H1 (cell line): Measurements from ENCODE around the gene RPS18. TPM values are rescaled to one million over a fixed set of nuclear protein-coding genes. Genes with fewer than 3 reads are reported as not detected.

ENCODE experiments used
- POU5F1 ChIP-seq: IDR thresholded peaks from 2 replicates; pipeline ENCODE4 v1.6.1; 2011; ENCODE audit warnings: low read depth, mild to moderate bottlenecking, low read length, moderate library complexity
- RBBP5 ChIP-seq: IDR thresholded peaks from 2 replicates; pipeline ENCODE4 v1.7.1; 2012; ENCODE audit warnings: low read depth, mild to moderate bottlenecking, inconsistent platforms, low read length, moderate library complexity, borderline replicate concordance
- SP2 ChIP-seq: IDR thresholded peaks from 2 replicates; pipeline ENCODE4 v1.6.1; 2012; ENCODE audit warnings: mild to moderate bottlenecking, low read length, inconsistent platforms
- TAF7 ChIP-seq: optimal IDR thresholded peaks from 2 replicates; pipeline ENCODE3; 2011; ENCODE audit warnings: low read depth, mild to moderate bottlenecking, inconsistent platforms, low read length, moderate library complexity, borderline replicate concordance
- polyA plus RNA-seq, 7 experiments: library from polyadenylated mRNA; depleted of rRNA in 3 of 7; stranded (reverse) in 5 of 7; unstranded in 2 of 7; fragments of >200 nt in 5 of 7; fragments of 200-250 nt in 2 of 7; gene quantifications; 1 replicate in 5 of 7; 2 replicates in 1 of 7; 4 replicates in 1 of 7; pipeline versions ENCODE4 v1.2.1 to v1.2.3, GENCODE V29; 2011 to 2013; ENCODE audit warnings: missing spikeins in 2 of 7, mixed read lengths in 2 of 7
- total RNA-seq: library from RNA; stranded (reverse); fragmentation: NEBNext Ultra II Directional; extraction: Animal tissue kit (Norgen Biotek cat#: 25700); gene quantifications from 2 replicates; pipeline ENCODE4 v1.2.1, GENCODE V29; 2021
- TF ChIP-seq, protein P1 (sequence below): IDR thresholded peaks from 2 replicates; pipeline ENCODE4 v1.6.1; 2012; ENCODE audit warnings: low read length, inconsistent platforms
- TF ChIP-seq, protein P2 (sequence below), 3 experiments: IDR thresholded peaks; 1 replicate in 2 of 3; 2 replicates in 1 of 3; pipeline versions ENCODE4 v1.5.1 to v1.6.1; 2011; ENCODE audit warnings: low read length in 3 of 3, mild to moderate bottlenecking in 3 of 3, inconsistent platforms in 2 of 3, low read depth in 1 of 3, moderate library complexity in 1 of 3; ENCODE audit not compliant: insufficient read depth in 1 of 3; ENCODE audit errors: control extremely low read depth in 1 of 3
- TF ChIP-seq, protein P3 (sequence below): fragments of 300-600 bp; sonication (generic); IDR thresholded peaks from 2 replicates; pipeline ENCODE4 v1.7.1; 2012; ENCODE audit warnings: low read length, moderate library complexity, mild to moderate bottlenecking, inconsistent platforms; ENCODE audit not compliant: insufficient replicate concordance

RPS18 gene
- total and polyA plus RNA-seq, 2 of the 8 experiments (the other 6 are each of a cell fraction or from before 2014, with no cell fraction given), result 2,796 to 7,099 TPM

DNA sequence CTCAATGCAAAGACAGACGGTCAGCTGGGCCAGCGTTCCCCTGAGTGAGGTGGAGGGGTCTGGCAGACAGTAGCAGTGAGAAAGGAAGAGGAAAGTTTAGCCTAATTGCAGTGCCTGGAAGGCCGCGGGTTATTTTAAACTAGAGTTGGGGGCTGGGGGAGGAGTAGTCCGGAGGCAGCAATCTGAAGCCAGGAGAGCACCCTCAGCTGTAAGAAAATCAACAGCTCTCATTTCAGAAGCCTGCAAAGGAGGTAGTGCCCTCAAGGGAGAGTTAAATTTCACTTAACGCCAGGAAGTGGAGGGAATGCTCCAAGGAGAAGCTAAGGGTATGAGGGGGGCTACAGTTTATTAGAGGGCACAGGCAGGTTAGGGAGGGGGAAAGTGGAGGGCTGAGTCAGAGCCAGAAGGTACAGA, 36.6 kb upstream of the RPS18 start (continued):
- TF ChIP-seq, protein P1, sequence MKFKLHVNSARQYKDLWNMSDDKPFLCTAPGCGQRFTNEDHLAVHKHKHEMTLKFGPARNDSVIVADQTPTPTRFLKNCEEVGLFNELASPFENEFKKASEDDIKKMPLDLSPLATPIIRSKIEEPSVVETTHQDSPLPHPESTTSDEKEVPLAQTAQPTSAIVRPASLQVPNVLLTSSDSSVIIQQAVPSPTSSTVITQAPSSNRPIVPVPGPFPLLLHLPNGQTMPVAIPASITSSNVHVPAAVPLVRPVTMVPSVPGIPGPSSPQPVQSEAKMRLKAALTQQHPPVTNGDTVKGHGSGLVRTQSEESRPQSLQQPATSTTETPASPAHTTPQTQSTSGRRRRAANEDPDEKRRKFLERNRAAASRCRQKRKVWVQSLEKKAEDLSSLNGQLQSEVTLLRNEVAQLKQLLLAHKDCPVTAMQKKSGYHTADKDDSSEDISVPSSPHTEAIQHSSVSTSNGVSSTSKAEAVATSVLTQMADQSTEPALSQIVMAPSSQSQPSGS, result no peak
- TF ChIP-seq TAF7 (no peak), RBBP5 (no peak), POU5F1 (no peak), SP2 (no peak)
- TF ChIP-seq, protein P2, sequence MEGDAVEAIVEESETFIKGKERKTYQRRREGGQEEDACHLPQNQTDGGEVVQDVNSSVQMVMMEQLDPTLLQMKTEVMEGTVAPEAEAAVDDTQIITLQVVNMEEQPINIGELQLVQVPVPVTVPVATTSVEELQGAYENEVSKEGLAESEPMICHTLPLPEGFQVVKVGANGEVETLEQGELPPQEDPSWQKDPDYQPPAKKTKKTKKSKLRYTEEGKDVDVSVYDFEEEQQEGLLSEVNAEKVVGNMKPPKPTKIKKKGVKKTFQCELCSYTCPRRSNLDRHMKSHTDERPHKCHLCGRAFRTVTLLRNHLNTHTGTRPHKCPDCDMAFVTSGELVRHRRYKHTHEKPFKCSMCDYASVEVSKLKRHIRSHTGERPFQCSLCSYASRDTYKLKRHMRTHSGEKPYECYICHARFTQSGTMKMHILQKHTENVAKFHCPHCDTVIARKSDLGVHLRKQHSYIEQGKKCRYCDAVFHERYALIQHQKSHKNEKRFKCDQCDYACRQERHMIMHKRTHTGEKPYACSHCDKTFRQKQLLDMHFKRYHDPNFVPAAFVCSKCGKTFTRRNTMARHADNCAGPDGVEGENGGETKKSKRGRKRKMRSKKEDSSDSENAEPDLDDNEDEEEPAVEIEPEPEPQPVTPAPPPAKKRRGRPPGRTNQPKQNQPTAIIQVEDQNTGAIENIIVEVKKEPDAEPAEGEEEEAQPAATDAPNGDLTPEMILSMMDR (IDR thresholded peaks at IDR 0.05; ENCODE audit: control extremely low read depth in 1 of 3, insufficient read depth in 1 of 3, low read depth in 1 of 3, low read length in 3 of 3), result no peak
- TF ChIP-seq, protein P3, sequence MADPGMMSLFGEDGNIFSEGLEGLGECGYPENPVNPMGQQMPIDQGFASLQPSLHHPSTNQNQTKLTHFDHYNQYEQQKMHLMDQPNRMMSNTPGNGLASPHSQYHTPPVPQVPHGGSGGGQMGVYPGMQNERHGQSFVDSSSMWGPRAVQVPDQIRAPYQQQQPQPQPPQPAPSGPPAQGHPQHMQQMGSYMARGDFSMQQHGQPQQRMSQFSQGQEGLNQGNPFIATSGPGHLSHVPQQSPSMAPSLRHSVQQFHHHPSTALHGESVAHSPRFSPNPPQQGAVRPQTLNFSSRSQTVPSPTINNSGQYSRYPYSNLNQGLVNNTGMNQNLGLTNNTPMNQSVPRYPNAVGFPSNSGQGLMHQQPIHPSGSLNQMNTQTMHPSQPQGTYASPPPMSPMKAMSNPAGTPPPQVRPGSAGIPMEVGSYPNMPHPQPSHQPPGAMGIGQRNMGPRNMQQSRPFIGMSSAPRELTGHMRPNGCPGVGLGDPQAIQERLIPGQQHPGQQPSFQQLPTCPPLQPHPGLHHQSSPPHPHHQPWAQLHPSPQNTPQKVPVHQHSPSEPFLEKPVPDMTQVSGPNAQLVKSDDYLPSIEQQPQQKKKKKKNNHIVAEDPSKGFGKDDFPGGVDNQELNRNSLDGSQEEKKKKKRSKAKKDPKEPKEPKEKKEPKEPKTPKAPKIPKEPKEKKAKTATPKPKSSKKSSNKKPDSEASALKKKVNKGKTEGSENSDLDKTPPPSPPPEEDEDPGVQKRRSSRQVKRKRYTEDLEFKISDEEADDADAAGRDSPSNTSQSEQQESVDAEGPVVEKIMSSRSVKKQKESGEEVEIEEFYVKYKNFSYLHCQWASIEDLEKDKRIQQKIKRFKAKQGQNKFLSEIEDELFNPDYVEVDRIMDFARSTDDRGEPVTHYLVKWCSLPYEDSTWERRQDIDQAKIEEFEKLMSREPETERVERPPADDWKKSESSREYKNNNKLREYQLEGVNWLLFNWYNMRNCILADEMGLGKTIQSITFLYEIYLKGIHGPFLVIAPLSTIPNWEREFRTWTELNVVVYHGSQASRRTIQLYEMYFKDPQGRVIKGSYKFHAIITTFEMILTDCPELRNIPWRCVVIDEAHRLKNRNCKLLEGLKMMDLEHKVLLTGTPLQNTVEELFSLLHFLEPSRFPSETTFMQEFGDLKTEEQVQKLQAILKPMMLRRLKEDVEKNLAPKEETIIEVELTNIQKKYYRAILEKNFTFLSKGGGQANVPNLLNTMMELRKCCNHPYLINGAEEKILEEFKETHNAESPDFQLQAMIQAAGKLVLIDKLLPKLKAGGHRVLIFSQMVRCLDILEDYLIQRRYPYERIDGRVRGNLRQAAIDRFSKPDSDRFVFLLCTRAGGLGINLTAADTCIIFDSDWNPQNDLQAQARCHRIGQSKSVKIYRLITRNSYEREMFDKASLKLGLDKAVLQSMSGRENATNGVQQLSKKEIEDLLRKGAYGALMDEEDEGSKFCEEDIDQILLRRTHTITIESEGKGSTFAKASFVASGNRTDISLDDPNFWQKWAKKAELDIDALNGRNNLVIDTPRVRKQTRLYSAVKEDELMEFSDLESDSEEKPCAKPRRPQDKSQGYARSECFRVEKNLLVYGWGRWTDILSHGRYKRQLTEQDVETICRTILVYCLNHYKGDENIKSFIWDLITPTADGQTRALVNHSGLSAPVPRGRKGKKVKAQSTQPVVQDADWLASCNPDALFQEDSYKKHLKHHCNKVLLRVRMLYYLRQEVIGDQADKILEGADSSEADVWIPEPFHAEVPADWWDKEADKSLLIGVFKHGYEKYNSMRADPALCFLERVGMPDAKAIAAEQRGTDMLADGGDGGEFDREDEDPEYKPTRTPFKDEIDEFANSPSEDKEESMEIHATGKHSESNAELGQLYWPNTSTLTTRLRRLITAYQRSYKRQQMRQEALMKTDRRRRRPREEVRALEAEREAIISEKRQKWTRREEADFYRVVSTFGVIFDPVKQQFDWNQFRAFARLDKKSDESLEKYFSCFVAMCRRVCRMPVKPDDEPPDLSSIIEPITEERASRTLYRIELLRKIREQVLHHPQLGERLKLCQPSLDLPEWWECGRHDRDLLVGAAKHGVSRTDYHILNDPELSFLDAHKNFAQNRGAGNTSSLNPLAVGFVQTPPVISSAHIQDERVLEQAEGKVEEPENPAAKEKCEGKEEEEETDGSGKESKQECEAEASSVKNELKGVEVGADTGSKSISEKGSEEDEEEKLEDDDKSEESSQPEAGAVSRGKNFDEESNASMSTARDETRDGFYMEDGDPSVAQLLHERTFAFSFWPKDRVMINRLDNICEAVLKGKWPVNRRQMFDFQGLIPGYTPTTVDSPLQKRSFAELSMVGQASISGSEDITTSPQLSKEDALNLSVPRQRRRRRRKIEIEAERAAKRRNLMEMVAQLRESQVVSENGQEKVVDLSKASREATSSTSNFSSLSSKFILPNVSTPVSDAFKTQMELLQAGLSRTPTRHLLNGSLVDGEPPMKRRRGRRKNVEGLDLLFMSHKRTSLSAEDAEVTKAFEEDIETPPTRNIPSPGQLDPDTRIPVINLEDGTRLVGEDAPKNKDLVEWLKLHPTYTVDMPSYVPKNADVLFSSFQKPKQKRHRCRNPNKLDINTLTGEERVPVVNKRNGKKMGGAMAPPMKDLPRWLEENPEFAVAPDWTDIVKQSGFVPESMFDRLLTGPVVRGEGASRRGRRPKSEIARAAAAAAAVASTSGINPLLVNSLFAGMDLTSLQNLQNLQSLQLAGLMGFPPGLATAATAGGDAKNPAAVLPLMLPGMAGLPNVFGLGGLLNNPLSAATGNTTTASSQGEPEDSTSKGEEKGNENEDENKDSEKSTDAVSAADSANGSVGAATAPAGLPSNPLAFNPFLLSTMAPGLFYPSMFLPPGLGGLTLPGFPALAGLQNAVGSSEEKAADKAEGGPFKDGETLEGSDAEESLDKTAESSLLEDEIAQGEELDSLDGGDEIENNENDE, result no peak
- TF ChIP-seq, all 59 proteins: peak for 0
